Upper lobe of left lung (tissue), 4 donors: ENCODE data around the gene VDAC2.

Experiments
- CTCF ChIP-seq, 6 experiments: fragments of 450-650 bp in 4 of 6; fragments of 200-600 bp in 2 of 6; sonication (generic) in 2 of 6; IDR thresholded peaks; one replicate each; pipeline ENCODE4 v1.5.1; 2016 to 2019; ENCODE audit warnings: antibody characterized with exemption in 6 of 6
- EP300 ChIP-seq, 4 donors: sonication (generic); formaldehyde crosslinking; IDR thresholded peaks; one replicate each; pipeline ENCODE4 v1.5.1; 2017; ENCODE audit warnings: antibody characterized with exemption in 4 of 4, control low read depth in 2 of 4
- POLR2A ChIP-seq, 4 donors: fragments of 450-650 bp; IDR thresholded peaks; one replicate each; pipeline ENCODE4 v1.5.1; 2016 to 2017; ENCODE audit warnings: antibody characterized with exemption in 4 of 4, mild to moderate bottlenecking in 2 of 4
- POLR2AphosphoS5 ChIP-seq, 2 donors: sonication (generic); formaldehyde crosslinking; IDR thresholded peaks; one replicate each; pipeline ENCODE4 v1.5.1; 2017; ENCODE audit warnings: antibody characterized with exemption in 2 of 2

DNA sequence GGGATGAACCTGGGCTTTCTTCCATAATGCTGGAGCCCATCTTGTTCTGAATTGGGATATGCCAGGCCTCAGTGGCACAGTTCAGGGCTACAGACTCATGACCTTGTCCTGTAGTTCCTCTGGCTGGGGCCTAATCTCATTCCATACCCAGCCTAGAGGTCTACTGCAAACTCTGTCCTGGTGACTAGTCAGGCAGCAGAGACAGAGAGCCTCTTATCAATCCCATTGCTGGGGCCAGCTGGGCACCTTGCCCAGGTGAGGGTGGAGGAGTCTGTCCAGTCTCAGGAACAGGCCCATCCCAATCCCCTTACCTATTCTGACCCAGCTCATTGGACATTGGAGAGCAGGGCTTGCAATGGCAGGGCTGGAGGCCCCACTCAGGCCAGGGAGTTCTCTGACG, 53.2 kb downstream of the VDAC2 start:
- TF ChIP-seq POLR2AphosphoS5 (IDR thresholded peaks at IDR 0.05) (no peak), POLR2A (IDR thresholded peaks at IDR 0.05) (no peak), CTCF (IDR thresholded peaks at IDR 0.05) (no peak), EP300 (IDR thresholded peaks at IDR 0.05) (no peak)
